NCI-H1436 (cell line): Measurements from ENCODE around the gene ONECUT2.

ENCODE experiments used
- DNase-seq: peaks from one replicate; lab custom pipeline; 2025; lab: John Stamatoyannopoulos, UW

The ONECUT2 gene

GRCh38 chr18:57431467-57432080 is 3.6 kb upstream of the ONECUT2 start:
- no peak for DNase-seq

DNA sequence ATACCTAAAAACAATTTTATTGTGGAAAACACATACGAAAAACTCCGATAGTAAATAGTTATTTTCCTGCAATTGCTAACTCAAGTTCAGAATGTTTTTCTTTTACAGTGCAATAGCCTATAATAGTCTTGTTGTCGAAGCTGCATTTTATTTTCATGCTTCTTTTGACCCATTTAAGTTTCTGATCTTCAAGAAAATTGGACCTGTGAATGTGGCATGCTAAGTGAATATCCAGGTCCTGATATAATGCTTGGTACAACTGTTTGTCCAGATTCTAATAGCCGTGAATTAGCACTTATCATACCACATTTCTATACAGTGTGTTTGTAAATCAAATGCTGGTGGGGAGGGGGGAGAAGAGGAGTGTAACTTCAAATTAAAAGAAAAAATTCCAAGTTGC is 3.0 kb upstream of the ONECUT2 start:
- no peak for DNase-seq

- DNase-seq = no peak
Observed at GRCh38 chr18:57432751-57433400, 2.3 kb upstream of the ONECUT2 start.

DNA sequence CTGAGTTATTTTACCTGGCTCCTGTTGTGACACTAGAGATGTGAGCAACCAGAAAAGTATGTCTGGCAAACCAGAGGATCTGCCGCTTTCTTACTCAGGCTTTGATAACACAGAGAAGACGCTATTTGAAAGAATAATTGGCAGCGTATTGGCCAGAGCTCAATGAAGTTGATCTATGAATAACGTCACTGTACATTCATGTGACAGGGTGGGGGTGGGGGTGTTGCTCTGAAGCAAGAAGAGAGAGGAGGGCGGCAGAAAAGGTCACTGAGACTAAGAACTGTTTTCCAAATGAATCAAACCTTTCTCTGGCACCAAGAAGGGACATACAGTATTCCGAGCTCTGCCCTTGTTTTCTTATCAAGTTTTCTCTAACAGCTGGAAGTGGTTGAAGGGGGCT is 1.7 kb upstream of the ONECUT2 start:
- no peak for DNase-seq

DNA sequence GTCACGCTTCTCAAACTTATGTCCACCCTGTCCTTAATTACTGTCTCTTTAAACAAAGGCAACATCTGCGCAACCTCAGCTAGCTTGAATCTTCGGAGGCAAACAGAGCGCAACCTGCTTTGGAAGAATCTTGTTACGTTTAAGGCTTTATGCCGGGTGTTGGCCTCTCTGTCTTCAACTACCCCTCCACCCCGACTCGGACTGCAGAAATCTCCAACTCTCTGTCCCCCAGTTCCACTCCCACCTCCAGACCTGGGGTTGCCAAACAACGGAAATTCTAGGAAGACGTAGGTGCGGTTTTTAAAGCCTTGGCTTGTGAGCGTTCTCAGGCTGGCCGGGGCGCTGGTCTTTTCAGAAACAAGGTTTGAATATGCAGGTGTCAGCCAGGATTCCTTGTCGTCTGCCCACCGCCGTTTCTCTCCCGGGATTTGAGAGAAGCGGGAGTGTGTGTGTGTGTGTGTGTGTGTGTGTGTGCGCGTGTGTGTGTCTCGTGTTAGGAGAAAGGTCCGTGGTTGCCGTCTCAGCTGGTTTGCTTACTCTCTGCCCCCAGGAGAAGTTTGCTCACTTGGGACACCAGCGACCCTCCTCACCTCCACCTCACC is 1.1 kb upstream of the ONECUT2 start:
- no peak for DNase-seq

DNA sequence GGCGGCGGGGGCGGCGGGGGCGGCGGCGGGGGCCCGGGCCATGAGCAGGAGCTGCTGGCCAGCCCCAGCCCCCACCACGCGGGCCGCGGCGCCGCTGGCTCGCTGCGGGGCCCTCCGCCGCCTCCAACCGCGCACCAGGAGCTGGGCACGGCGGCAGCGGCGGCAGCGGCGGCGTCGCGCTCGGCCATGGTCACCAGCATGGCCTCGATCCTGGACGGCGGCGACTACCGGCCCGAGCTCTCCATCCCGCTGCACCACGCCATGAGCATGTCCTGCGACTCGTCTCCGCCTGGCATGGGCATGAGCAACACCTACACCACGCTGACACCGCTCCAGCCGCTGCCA is 644 bp downstream of the ONECUT2 start:
- DNase-seq = no peak

DNA sequence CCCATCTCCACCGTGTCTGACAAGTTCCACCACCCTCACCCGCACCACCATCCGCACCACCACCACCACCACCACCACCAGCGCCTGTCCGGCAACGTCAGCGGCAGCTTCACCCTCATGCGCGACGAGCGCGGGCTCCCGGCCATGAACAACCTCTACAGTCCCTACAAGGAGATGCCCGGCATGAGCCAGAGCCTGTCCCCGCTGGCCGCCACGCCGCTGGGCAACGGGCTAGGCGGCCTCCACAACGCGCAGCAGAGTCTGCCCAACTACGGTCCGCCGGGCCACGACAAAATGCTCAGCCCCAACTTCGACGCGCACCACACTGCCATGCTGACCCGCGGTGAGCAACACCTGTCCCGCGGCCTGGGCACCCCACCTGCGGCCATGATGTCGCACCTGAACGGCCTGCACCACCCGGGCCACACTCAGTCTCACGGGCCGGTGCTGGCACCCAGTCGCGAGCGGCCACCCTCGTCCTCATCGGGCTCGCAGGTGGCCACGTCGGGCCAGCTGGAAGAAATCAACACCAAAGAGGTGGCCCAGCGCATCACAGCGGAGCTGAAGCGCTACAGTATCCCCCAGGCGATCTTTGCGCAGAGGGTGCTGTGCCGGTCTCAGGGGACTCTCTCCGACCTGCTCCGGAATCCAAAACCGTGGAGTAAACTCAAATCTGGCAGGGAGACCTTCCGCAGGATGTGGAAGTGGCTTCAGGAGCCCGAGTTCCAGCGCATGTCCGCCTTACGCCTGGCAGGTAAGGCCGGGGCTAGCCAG is 1.2 kb downstream of the ONECUT2 start:
- peak; percentile 35 for DNase-seq

DNA sequence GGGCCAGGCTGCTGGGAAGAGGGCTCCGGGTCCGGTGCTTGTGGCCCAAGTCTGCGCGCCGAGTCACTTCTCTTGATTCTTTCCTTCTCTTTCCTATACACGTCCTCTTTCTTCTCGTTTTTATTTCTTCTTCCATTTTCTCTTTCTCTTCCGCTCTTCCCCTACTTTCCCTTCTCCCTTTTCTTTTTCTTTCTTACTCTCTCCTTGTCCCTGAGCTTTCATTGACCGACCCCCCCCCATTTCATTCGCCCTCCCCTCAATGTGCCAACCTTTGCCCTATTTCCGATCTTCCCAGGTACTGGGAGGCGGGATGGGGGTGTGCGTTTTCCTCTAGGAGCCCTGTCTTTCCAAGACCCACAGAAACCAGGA is 1.8 kb downstream of the ONECUT2 start:
- DNase-seq = no peak

DNA sequence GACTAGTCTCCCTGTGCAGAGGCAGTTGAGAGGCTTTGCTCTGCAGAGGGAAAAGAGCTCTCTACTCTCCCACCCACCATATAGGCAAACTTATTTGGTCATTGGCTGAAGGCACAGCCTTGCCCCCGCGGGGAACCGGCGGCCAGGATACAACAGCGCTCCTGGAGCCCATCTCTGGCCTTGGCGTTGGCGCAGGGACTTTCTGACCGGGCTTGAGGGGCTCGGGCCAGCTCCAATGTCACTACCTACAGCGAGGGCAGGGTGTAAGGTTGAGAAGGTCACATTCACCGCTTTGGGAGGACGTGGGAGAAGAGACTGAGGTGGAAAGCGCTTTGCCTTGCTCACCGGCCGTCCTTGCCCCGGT is 2.2 kb downstream of the ONECUT2 start:
- DNase-seq = no peak

- peak; percentile 92 for DNase-seq
Observed at GRCh38 chr18:57437766-57438671, 2.8 kb downstream of the ONECUT2 start.

DNA sequence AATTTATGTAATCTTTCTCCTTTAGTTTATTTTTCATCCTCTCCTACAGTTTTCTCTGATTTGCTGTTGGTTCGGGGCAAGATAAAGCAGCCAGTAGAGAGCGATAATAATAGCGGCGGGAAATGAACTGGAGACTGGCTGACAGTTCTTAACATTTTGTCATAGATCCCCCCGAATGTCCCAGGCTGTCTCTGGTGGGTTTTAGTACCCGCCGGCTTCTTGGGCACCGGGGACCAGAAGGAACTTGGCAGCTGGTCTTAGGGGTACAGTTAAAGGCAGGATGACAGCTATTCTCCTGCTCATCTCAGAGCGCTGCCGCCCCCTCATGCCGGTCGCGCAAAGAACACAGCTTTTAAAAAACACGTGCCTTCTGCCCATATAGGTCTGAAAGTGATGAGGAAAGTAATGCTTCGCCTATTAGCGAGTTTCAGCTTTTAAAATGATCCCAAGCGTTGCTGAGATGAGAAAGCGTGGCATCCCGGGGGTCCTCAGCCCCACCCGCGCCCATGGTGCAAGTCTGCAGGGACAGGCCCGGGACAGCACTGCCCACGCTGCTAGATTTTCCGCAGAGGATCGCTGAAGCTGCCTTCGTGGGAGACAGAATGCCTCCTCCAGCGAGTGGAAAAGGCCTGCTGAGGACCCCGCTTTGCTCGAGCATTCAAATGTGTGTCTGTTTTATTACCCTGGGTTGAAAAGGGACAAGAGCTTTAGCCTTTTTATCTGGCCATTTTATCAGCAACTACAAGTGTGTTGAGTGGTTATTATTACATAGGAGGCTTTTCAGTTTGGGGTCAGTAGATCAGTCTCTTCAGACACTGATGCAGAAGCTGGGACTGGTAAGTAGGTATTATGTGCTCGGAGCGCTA is 3.8 kb downstream of the ONECUT2 start:
- DNase-seq = no peak

DNA sequence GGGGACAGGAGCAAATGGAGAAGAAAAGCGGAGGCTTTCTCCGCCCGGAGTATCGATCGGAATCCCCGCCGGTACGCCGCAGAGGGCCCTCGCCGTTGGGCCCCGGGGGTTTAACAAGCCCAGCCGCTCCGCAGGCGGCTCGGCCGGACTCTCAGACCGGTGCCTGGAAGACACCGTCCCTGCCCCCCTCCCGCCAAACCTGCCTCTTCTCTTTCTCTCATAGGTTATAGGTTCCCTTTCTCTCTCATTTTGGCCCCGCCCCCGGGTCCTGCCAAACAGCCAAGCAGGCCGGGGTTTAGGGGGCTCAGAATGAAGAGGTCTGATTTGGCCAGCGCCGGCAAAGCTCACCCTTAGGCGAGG is 4.4 kb downstream of the ONECUT2 start:
- DNase-seq = no peak

GRCh38 chr18:57439985-57440330 is 4.8 kb downstream of the ONECUT2 start:
- no peak for DNase-seq

DNA sequence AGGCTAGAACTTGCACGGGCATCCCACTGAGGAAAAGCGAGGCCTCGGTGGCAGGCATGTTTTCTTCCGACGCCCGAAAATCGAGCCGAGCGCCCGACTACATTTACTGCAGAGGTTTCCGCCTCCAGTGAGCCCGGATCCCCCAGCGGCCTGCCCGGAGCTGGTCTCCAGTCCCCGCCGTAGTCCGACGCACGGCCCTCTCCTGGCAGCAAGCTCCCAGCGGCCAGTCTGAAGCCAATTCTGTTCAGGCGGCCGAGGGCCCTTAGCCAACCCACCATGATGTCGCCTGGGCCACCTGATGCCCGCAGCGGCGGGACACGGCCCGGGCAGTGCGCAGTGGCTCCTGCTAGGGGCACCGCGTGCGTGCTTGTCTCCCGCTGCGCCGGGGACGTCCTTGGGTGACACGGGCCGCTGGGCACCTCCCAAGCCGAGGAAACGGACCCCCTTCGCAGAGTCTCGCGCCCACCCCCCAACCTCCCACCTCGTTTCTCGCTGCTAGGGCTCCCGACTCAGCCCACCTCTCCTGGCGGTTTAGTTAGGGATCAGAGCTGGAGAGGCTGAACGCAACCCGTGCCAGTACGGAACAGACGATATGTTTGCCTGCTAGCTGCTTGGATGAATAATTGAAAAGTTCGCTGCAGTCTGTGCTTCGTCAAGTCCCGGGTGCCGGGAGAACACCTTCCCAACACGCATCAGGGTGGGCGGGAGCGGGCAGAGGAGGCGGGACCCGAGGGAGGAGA is 5.3 kb downstream of the ONECUT2 start:
- no peak for DNase-seq

- no peak for DNase-seq
Observed at GRCh38 chr18:57441071-57441794, 6.1 kb downstream of the ONECUT2 start.

DNA sequence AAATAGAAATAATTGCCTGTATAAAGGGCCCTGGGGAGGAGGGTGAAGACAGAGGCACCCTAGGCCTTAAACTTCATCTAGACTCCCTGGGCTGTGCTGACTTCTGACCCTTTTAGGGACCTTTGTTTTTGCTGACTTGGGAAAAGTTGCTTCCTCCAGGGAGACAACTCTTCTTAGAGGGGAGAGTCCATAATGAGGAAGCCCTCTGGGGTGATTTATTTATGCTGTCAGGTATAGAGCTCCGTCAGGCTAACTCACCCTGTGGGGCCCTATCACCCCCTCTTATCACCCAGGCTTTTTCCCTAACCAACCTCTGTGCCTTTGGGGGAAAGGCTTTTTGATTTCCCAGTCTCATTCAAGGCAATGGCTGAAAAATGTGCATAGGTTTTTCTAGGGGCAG is 8.1 kb downstream of the ONECUT2 start:
- no peak for DNase-seq

DNA sequence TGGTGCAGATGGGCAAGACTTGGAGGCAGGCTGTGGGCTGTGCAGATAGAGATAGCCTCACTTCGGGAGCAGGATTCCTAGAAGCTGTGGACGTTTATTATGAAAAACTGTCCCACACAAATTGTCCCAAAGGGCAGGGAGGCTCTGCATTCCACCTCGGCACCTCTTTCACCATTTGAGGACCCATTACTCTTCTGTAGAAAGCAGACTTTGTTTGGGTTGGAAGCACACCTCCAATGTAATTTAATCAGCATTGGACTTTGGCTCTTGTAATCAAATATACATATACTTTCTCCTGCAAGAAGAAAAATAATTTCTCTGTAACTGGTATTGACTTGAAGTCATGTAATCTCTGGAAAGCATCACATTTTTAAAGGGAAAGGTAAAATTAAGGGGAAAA is 8.5 kb downstream of the ONECUT2 start:
- DNase-seq = no peak

DNA sequence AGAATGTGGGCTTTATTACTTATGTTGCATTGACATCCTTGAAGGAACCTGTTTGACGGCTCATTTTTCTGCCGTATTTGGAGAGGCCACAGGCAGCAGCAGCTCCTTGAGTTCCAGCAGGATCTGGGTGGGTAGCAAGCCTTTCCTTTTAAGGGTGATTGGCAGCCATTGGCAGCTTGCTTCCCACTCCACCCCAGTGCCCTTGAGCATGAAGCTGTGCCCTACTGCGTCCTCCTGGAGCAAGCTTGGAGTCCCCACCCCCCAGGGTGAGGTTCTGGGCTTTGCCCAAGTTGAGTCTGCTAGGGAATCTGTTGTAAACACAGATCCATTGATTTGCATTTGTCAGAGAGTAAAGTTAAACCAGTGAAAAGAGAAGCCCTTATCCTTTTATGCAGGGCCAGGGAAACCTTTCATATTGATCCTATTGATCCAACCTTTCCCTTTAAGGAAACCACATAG is 9.2 kb downstream of the ONECUT2 start:
- DNase-seq = no peak

DNA sequence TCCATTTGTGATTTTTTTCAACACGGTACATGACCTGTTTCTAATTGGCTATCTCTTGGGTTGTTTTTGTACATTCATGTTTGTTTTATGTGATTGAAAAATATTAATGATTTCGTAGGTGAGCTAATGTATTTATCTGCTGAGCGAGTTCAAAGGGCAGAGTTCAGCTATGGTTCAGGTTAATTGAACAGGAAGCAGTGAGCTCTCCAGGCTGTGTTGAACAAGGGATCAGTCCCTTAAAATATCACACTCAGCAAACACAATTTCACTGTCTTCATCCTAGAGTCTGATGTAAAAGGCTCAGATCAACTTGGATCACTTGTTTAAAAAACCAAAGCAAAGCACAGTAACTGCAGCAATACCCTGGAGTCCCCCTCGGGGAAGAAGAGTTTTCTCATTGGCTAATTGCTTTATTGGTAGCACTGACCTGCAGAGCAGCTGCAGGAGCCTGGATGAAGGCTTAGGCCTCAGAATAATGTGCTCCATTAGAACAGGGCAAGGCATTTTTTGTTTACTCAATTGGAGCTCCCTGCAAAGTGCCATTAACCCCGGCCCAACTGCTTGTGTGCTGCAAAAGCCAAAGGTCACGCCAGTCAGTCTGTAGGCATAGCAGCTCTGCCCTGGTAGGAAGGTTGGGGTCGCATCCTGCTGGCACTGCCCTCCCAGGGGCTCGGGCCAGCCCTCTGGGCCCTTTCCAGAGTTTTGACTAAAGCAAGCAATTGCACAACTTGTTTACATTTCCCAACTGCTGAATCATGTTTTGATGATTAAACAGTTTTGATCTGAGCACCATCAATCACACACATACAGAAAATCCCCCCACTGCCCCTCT is 10.5 kb downstream of the ONECUT2 start:
- no peak for DNase-seq
